Activated naive CD4-positive, alpha-beta T cell treated with anti-CD3 and anti-CD28 coated beads, Interleukin-2, amount 50 U/mL, for 24 hours (primary cell): ENCODE results near the gene NRL.
"Not testable (repeated sequence)": the region's sequence is repeated elsewhere in the genome, so short reads cannot be mapped to it uniquely, and the experiment has no call there.

Experiments
- H3K27ac Mint-ChIP-seq: one replicate; pipeline ENCODE4 v1.8.0; 2021; ENCODE audit warnings: mild to moderate bottlenecking, mixed read lengths
- H3K27me3 Mint-ChIP-seq: one replicate; pipeline ENCODE4 v1.8.0; 2021; ENCODE audit warnings: mixed read lengths
- H3K36me3 Mint-ChIP-seq: one replicate; pipeline ENCODE4 v1.8.0; 2021; ENCODE audit warnings: mixed read lengths
- H3K4me1 Mint-ChIP-seq: one replicate; pipeline ENCODE4 v1.8.0; 2021; ENCODE audit warnings: mixed read lengths
- H3K4me3 Mint-ChIP-seq: one replicate; pipeline ENCODE4 v1.8.0; 2021; ENCODE audit warnings: mild to moderate bottlenecking, mixed read lengths
- H3K9me3 Mint-ChIP-seq: one replicate; pipeline ENCODE4 v1.8.0; 2021; ENCODE audit warnings: mixed read lengths

NRL gene

DNA sequence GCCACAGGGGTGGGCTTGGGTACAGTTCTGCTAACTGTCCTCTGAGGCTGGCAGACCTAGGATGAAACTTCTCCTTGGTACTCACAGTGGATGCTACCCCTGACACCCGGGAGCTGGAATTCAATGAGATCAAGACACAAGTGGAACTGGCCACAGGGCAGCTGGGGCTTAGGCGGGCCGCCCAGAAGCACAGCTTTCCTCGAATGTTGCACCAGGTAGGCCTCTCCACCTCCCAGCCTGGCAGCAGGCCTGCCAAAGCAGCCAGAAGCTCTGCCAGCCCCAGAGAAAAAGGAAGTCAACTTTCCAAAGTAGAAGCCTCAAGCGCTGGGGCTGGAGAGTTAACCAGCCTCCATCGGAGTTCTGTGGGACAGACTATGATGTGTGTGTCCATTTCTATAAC, 2.4 kb upstream of the NRL start:
- Mint-ChIP-seq H3K4me3 (no peak overlapping the region), H3K36me3 (peaks cover 6% of the 10 kb centered on the region), H3K4me1 (peaks cover 26% of the 10 kb centered on the region), H3K27me3 (no peaks in the 10 kb centered on the region), H3K27ac (peak overlapping the region; percentile 74), H3K9me3 (no peaks in the 10 kb centered on the region)

GRCh38 chr14:24116128-24116814, 1.5 kb upstream of the NRL start:
- H3K4me1 Mint-ChIP-seq: peaks cover 26% of the 10 kb centered on the region
- no peaks in the 10 kb centered on the region for H3K27me3 Mint-ChIP-seq
- peak overlapping the region; percentile 74 for H3K27ac Mint-ChIP-seq
- no peaks in the 10 kb centered on the region for H3K9me3 Mint-ChIP-seq
- H3K4me3 Mint-ChIP-seq: peak overlapping the region; percentile 97
- peaks cover 4% of the 10 kb centered on the region for H3K36me3 Mint-ChIP-seq

DNA sequence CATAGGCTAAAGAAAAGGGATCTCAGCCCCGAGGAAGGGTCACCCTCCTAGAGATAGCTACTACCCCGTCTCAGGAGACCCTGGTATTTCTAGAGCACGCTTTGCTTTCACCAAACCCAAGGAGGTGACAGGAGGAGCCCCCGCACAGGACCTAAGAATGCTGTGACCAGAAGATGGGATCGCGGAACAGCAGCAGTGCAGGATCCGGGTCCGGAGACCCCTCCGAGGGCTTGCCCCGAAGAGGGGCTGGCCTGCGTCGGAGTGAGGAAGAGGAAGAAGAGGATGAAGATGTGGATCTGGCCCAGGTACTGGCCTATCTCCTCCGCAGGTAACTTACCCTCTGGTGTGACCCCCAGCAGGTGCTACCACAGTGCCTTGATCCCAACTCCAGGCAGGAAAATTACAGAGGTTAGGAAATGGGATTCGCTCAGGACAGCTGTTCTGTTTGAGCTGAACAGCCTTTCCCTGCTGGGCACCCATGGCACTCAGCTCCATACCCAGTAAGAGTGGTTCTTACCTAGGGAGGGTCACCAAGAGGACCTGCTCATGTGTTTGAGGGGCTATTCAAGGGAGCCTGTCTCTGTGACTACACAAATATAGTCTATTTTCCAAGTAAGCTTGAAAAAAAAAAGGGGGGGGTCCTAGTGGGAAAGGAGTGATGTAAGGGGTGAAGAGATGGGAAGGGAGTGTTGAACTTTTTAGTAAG, 826 bp upstream of the NRL start:
- Mint-ChIP-seq H3K27ac (peak overlapping the region; percentile 99), H3K4me3 (peak overlapping the region; percentile 97), H3K4me1 (peaks cover 29% of the 10 kb centered on the region), H3K9me3 (no peaks in the 10 kb centered on the region), H3K27me3 (no peaks in the 10 kb centered on the region), H3K36me3 (peaks cover 4% of the 10 kb centered on the region)

GRCh38 chr14:24113801-24114531, 783 bp downstream of the NRL start:
- Mint-ChIP-seq H3K27ac (peak overlapping the region; percentile 99), H3K36me3 (peaks cover 4% of the 10 kb centered on the region), H3K4me1 (peaks cover 33% of the 10 kb centered on the region), H3K27me3 (no peaks in the 10 kb centered on the region), H3K9me3 (no peaks in the 10 kb centered on the region), H3K4me3 (peak overlapping the region; percentile 97)

DNA sequence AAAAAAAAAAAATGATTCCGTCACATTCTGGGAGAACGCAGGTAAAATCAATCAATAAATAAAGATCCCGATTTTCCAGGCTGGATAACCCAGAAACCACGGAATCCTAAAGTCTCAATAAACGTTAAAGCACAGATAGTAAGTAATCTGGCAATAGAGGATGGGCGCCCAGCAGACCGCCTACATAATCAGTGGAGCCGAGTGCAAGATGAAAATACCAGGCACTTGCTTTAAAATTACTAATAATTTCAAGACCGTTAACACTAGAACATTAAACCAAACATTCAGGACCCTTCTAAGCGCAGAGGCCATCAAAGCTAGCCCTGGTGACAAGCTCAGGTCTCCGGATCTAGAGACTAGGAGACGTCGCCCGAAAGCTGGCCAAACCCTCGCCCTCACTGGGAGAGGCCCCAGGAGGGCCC, 1.4 kb downstream of the NRL start:
- Mint-ChIP-seq H3K36me3 (peaks cover 2% of the 10 kb centered on the region), H3K4me1 (peaks cover 39% of the 10 kb centered on the region), H3K9me3 (no peaks in the 10 kb centered on the region), H3K4me3 (peak overlapping the region; percentile 97), H3K27me3 (no peaks in the 10 kb centered on the region), H3K27ac (peak overlapping the region; percentile 99)

- Mint-ChIP-seq H3K27me3 (no peaks in the 10 kb centered on the region), H3K36me3 (no peaks in the 10 kb centered on the region), H3K4me3 (no peak overlapping the region), H3K9me3 (no peaks in the 10 kb centered on the region), H3K27ac (no peak overlapping the region), H3K4me1 (peaks cover 22% of the 10 kb centered on the region)
These were observed 4.2 kb downstream of the NRL start for GRCh38 chr14:24110523-24110922.

GRCh38 chr14:24110060-24110459, 4.7 kb downstream of the NRL start:
- no peak overlapping the region for H3K27ac Mint-ChIP-seq
- peaks cover 17% of the 10 kb centered on the region for H3K4me1 Mint-ChIP-seq
- no peaks in the 10 kb centered on the region for H3K36me3 Mint-ChIP-seq
- H3K9me3 Mint-ChIP-seq: no peaks in the 10 kb centered on the region
- no peak overlapping the region for H3K4me3 Mint-ChIP-seq
- no peaks in the 10 kb centered on the region for H3K27me3 Mint-ChIP-seq

DNA sequence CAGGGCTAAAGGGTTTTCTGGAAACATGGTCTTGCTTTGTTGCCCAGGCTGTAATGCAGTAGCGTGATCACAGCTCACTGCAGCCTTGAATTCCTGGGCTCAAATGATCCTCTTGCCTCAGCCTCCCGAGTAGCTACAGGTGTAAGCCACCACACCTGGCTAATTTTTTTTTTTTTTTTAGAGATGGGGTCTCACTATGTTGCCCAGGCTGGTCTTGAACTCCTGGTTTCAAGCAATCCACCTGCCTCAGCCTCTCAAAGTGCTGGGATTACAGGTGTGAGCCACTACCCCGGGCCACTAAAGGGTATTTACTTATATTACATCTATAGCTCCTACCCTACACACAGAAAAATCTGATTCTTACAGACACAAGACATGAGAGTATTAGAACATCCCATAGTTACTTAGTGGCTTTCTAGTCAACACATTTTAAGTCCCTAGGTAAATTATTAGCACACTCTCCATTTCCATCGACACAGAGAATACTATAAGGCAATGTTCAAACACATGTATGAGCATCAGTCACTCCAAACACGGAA, 6.3 kb downstream of the NRL start:
- peak overlapping the region; percentile 93 for H3K27ac Mint-ChIP-seq
- no peaks in the 10 kb centered on the region for H3K27me3 Mint-ChIP-seq
- no peak overlapping the region for H3K4me3 Mint-ChIP-seq
- H3K36me3 Mint-ChIP-seq: peaks cover 9% of the 10 kb centered on the region
- H3K9me3 Mint-ChIP-seq: no peaks in the 10 kb centered on the region
- H3K4me1 Mint-ChIP-seq: peaks cover 16% of the 10 kb centered on the region

DNA sequence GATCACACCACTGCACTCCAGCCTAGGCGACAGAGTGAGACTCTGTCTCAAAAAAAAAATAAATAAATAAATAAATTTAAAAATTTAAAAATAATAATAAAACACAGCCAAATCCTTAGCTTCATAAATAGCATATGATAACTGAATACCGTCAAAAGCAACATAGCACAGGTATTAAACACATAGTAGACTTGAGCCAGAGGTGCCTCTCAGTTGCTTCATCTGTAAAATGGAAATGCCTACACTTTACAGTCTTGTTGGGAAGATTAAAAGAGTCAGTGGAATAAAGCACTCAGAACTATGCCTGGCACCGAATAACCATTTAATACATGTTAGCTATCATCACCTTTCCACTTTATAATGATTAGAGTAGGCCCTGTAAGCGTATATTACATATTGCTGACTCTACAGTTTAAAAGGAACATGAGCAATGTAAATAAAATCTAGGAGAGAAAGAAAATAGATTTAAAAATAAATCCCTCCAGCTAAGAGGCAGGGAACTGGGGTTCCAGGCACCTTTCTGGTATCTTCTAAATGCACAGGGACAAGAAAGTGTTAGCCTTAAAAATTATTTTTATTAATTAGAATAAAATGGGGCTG, 8.0 kb downstream of the NRL start:
- H3K9me3 Mint-ChIP-seq: no peaks in the 10 kb centered on the region
- peaks cover 16% of the 10 kb centered on the region for H3K4me1 Mint-ChIP-seq
- H3K27me3 Mint-ChIP-seq: no peaks in the 10 kb centered on the region
- no peak overlapping the region for H3K27ac Mint-ChIP-seq
- peaks cover 13% of the 10 kb centered on the region for H3K36me3 Mint-ChIP-seq
- H3K4me3 Mint-ChIP-seq: no peak overlapping the region

- H3K36me3 Mint-ChIP-seq: peaks cover 15% of the 10 kb centered on the region
- H3K9me3 Mint-ChIP-seq, H3K27me3 Mint-ChIP-seq, H3K27ac Mint-ChIP-seq, H3K4me3 Mint-ChIP-seq: not testable (repeated sequence)
- H3K4me1 Mint-ChIP-seq: peaks cover 15% of the 10 kb centered on the region
These were observed 9.0 kb downstream of the NRL start for GRCh38 chr14:24105609-24106239.

DNA sequence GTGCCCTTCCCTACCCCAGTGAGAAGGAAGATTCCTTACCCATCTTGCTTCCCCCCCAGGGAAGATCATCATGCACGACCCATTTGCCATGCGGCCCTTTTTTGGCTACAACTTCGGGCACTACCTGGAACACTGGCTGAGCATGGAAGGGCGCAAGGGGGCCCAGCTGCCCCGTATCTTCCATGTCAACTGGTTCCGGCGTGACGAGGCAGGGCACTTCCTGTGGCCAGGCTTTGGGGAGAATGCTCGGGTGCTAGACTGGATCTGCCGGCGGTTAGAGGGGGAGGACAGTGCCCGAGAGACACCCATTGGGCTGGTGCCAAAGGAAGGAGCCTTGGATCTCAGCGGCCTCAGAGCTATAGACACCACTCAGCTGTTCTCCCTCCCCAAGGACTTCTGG, 11.3 kb downstream of the NRL start:
- Mint-ChIP-seq H3K4me3 (no peak overlapping the region), H3K27ac (no peak overlapping the region), H3K27me3 (no peaks in the 10 kb centered on the region), H3K4me1 (peaks cover 4% of the 10 kb centered on the region), H3K36me3 (peaks cover 22% of the 10 kb centered on the region), H3K9me3 (no peaks in the 10 kb centered on the region)

- Mint-ChIP-seq H3K36me3 (peaks cover 22% of the 10 kb centered on the region), H3K27me3 (no peaks in the 10 kb centered on the region), H3K4me1 (peaks cover 1% of the 10 kb centered on the region), H3K4me3 (no peak overlapping the region), H3K9me3 (no peaks in the 10 kb centered on the region), H3K27ac (no peak overlapping the region)
These were observed 12.2 kb downstream of the NRL start for GRCh38 chr14:24102357-24103048.

- Mint-ChIP-seq H3K36me3 (peaks cover 22% of the 10 kb centered on the region), H3K9me3 (no peaks in the 10 kb centered on the region), H3K27ac (no peak overlapping the region), H3K4me1 (peaks cover 8% of the 10 kb centered on the region), H3K4me3 (no peak overlapping the region), H3K27me3 (no peaks in the 10 kb centered on the region)
These were observed 13.7 kb downstream of the NRL start for GRCh38 chr14:24100982-24101494.

- H3K4me1 Mint-ChIP-seq: peaks cover 12% of the 10 kb centered on the region
- H3K27me3 Mint-ChIP-seq: no peaks in the 10 kb centered on the region
- H3K36me3 Mint-ChIP-seq: peaks cover 23% of the 10 kb centered on the region
- no peak overlapping the region for H3K4me3 Mint-ChIP-seq
- no peaks in the 10 kb centered on the region for H3K9me3 Mint-ChIP-seq
- no peak overlapping the region for H3K27ac Mint-ChIP-seq
These were observed 14.4 kb downstream of the NRL start for GRCh38 chr14:24100197-24100981.
